ENCODE results near the gene TRAPPC12.

GRCh38 chr2:3465844-3466481 lies 86.5 kb downstream of the TRAPPC12 start:
- TF ChIP-seq CTCF (IDR thresholded peaks at IDR 0.05) (no peak), POLR2A (IDR thresholded peaks at IDR 0.05) (no peak)
